Urothelium cell line (cell line): Measurements from ENCODE around the gene DCHS2.

Source experiments
- DNase-seq: peaks from one replicate; pipeline ENCODE4 v3.0.0; 2011; ENCODE audit warnings: low spot score, mixed read lengths
- FAIRE-seq: peaks from 2 replicates; lab custom pipeline; 2011; peaks lifted over from hg19 to GRCh38; lab: Jason Lieb, UNC

The DCHS2 gene

GRCh38 chr4:154329268-154329868, 162.2 kb downstream of the DCHS2 start:
- no peak for FAIRE-seq
- DNase-seq: peak; percentile 4

GRCh38 chr4:154328030-154328429, 163.6 kb downstream of the DCHS2 start:
- FAIRE-seq (no peak), DNase-seq (no peak)

- FAIRE-seq: no peak
These were observed 171.1 kb downstream of the DCHS2 start for GRCh38 chr4:154320521-154320920.

GRCh38 chr4:154319736-154320135, 171.9 kb downstream of the DCHS2 start:
- FAIRE-seq (no peak), DNase-seq (no peak)

More at GRCh38 chr4:154320521-154320920, 171.1 kb downstream of the DCHS2 start:
- no peak for DNase-seq

- DNase-seq (no peak), FAIRE-seq (no peak)
These were observed 174.2 kb downstream of the DCHS2 start for GRCh38 chr4:154317201-154317999.

- FAIRE-seq (no peak), DNase-seq (no peak)
These were observed 175.9 kb downstream of the DCHS2 start for GRCh38 chr4:154315741-154316140.

- DNase-seq: no peak
- FAIRE-seq: no peak
These were observed 177.4 kb downstream of the DCHS2 start for GRCh38 chr4:154314248-154314647.

GRCh38 chr4:154313004-154313585, 178.5 kb downstream of the DCHS2 start:
- no peak for FAIRE-seq
- DNase-seq: no peak

- FAIRE-seq (no peak), DNase-seq (no peak)
These were observed 179.4 kb downstream of the DCHS2 start for GRCh38 chr4:154312246-154312645.

GRCh38 chr4:154310578-154310977, 181.0 kb downstream of the DCHS2 start:
- FAIRE-seq: no peak
- no peak for DNase-seq

- no peak for DNase-seq
- no peak for FAIRE-seq
These were observed 183.4 kb downstream of the DCHS2 start for GRCh38 chr4:154308207-154308606.

- FAIRE-seq: no peak
- DNase-seq: no peak
These were observed 184.1 kb downstream of the DCHS2 start for GRCh38 chr4:154307451-154307850.

GRCh38 chr4:154305616-154306015, 186.0 kb downstream of the DCHS2 start:
- no peak for FAIRE-seq
- no peak for DNase-seq

- no peak for FAIRE-seq
- peak; percentile 13 for DNase-seq
These were observed 186.9 kb downstream of the DCHS2 start for GRCh38 chr4:154304679-154305078.

- DNase-seq (no peak), FAIRE-seq (no peak)
These were observed 196.8 kb downstream of the DCHS2 start for GRCh38 chr4:154294652-154295350.

GRCh38 chr4:154293427-154293826, 198.2 kb downstream of the DCHS2 start:
- FAIRE-seq: no peak

GRCh38 chr4:154292589-154292988, 199.0 kb downstream of the DCHS2 start:
- no peak for DNase-seq
- no peak for FAIRE-seq

More at GRCh38 chr4:154293427-154293826, 198.2 kb downstream of the DCHS2 start:
- no peak for DNase-seq

GRCh38 chr4:154277172-154277571, 214.4 kb downstream of the DCHS2 start:
- DNase-seq: peak; percentile 12
- no peak for FAIRE-seq

- FAIRE-seq: no peak
These were observed 215.1 kb downstream of the DCHS2 start for GRCh38 chr4:154276496-154276895.

GRCh38 chr4:154254999-154255398, 236.6 kb downstream of the DCHS2 start:
- DNase-seq (peak; percentile 5), FAIRE-seq (no peak)

More at GRCh38 chr4:154276496-154276895, 215.1 kb downstream of the DCHS2 start:
- DNase-seq: no peak

GRCh38 chr4:154234576-154234975, 257.0 kb downstream of the DCHS2 start:
- no peak for DNase-seq
- FAIRE-seq: no peak
